Progenitor cell of endocrine pancreas (in vitro differentiated cells): ENCODE measurements around the gene KDM1A. TPM values are rescaled to one million over a fixed set of nuclear protein-coding genes. Genes with fewer than 3 reads are reported as not detected.

Experiments used
- DNase-seq: peaks from one replicate; pipeline ENCODE4 v3.0.0; 2021; ENCODE audit warnings: low spot score; ENCODE audit not compliant: unreplicated experiment
- H3K27ac Mint-ChIP-seq: 2 replicates; pipeline ENCODE4 v1.8.0; 2021; ENCODE audit warnings: mild to moderate bottlenecking, moderate library complexity, mixed read lengths
- H3K27me3 Mint-ChIP-seq: 2 replicates; pipeline ENCODE4 v1.8.0; 2021; ENCODE audit warnings: mixed read lengths
- H3K36me3 Mint-ChIP-seq: 2 replicates; pipeline ENCODE4 v1.8.0; 2022; ENCODE audit warnings: mixed read lengths; ENCODE audit not compliant: insufficient read depth
- H3K4me1 Mint-ChIP-seq: 2 replicates; pipeline ENCODE4 v1.8.0; 2021; ENCODE audit warnings: low read depth, mixed read lengths
- H3K4me3 Mint-ChIP-seq: 2 replicates; pipeline ENCODE4 v1.8.0; 2021; ENCODE audit warnings: low read depth, mild to moderate bottlenecking, moderate library complexity, mixed read lengths
- H3K9me3 Mint-ChIP-seq: 2 replicates; pipeline ENCODE4 v1.8.0; 2021; ENCODE audit warnings: low read depth, mixed read lengths
- total RNA-seq: library from RNA; stranded (reverse); gene quantifications from 2 replicates; pipeline ENCODE4 v1.2.1, GENCODE V29; 2021
- TF ChIP-seq, protein P1 (sequence below): fragments of 200-600 bp; sonication (generic); IDR thresholded peaks from one replicate; pipeline ENCODE4 v1.5.0; 2021; ENCODE audit warnings: antibody characterized with exemption, mild to moderate bottlenecking; ENCODE audit not compliant: unreplicated experiment

Gene KDM1A
- total RNA-seq, 1 donor from 2014 or later, result 197 TPM

DNA sequence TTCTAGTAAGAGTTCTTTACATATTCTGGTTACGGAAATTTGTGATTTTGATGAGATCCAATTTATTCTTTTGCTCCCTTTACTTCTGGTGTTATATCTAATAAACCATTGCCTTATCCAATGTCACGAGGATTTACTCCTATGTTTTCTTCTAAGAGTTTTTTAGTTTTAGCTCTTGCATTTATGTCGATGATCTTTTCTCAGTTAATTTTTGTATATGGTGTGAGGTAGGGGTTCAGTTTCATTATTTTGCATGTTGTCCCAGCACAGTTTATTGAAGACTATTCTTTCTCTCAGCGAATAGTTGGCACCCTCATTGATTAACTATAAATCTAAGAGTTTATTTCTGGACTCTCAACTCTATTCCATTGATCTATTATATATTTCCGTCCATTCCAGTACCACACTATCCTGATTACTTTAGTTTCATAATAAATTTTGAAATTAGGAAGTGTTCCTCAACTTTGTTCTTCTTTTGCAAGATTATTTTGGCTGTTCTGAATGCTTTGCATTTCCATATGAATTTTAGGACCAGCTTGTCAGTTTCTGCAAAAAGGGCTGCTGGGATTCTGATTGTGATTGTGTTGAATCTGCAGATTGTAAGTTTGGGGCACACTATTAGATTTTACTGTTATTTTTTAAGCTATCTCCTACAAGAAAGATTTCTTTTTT lies 4.0 kb downstream of the KDM1A start:
- no peak for DNase-seq
- peaks cover 10% of the 10 kb centered on the region for H3K9me3 Mint-ChIP-seq
- no peak overlapping the region for H3K27ac Mint-ChIP-seq
- TF ChIP-seq, protein P1, sequence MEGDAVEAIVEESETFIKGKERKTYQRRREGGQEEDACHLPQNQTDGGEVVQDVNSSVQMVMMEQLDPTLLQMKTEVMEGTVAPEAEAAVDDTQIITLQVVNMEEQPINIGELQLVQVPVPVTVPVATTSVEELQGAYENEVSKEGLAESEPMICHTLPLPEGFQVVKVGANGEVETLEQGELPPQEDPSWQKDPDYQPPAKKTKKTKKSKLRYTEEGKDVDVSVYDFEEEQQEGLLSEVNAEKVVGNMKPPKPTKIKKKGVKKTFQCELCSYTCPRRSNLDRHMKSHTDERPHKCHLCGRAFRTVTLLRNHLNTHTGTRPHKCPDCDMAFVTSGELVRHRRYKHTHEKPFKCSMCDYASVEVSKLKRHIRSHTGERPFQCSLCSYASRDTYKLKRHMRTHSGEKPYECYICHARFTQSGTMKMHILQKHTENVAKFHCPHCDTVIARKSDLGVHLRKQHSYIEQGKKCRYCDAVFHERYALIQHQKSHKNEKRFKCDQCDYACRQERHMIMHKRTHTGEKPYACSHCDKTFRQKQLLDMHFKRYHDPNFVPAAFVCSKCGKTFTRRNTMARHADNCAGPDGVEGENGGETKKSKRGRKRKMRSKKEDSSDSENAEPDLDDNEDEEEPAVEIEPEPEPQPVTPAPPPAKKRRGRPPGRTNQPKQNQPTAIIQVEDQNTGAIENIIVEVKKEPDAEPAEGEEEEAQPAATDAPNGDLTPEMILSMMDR, result no peak
- H3K27me3 Mint-ChIP-seq, result no peaks in the 10 kb centered on the region
- peaks cover 23% of the 10 kb centered on the region for H3K4me1 Mint-ChIP-seq
- H3K4me3 Mint-ChIP-seq, result no peak overlapping the region
- peaks cover 24% of the 10 kb centered on the region for H3K36me3 Mint-ChIP-seq

DNA sequence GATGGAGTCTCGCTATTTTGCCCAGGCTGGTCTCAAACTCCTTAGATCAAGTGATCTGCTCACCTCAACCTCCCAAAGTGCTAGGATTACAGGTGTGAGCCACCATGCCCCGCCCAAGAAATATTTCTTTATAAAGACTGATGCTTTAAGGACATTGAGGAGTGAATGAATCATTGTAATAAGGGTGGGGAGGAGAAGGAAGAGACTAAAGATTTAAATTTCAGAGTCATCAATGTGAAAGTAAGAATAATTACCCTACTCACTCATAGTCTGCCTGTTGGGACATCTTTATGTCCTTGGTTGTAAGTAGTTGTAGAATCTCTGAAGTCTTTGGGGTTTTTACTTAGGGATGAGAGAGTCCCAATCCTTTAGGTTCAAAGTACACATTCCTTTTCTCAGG lies 7.3 kb downstream of the KDM1A start:
- TF ChIP-seq, protein P1, result no peak
- peaks cover 10% of the 10 kb centered on the region for H3K9me3 Mint-ChIP-seq
- H3K27me3 Mint-ChIP-seq, result no peaks in the 10 kb centered on the region
- peaks cover 27% of the 10 kb centered on the region for H3K4me1 Mint-ChIP-seq
- DNase-seq, result no peak
- H3K27ac Mint-ChIP-seq, result peak overlapping the region; percentile 62
- H3K4me3 Mint-ChIP-seq, result peak overlapping the region; percentile 21
- H3K36me3 Mint-ChIP-seq, result peaks cover 28% of the 10 kb centered on the region

DNA sequence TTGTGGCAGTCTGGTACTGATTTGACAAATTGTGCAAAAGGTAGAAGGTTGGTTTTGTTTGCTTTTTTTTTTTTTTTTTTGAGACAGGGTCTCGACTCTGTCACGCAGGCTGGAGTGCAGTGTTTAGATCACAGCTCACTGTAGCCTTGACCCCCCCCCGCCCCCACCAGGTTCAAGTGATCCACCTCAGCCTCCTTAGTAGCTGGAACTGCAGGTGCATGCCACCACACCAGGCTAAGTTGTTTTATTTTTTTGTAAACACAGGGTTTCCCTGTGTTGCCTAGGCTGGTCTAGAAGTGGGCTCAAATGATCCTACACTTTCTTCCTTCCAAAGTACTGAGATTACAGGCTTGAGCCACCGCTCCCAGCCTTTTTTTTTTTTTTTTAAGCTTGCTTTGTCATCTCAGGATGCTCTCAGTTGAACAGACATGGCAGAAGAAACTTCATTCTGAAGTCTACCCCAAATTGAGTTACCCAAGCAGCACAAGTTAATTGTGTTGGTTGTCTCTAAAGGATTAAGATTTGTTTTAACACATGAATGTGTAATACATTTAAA lies 8.2 kb downstream of the KDM1A start:
- no peak for DNase-seq
- H3K36me3 Mint-ChIP-seq, result peaks cover 22% of the 10 kb centered on the region
- TF ChIP-seq, protein P1, result no peak
- H3K4me1 Mint-ChIP-seq, result peaks cover 30% of the 10 kb centered on the region
- peak overlapping the region; percentile 51 for H3K27ac Mint-ChIP-seq
- peaks cover 10% of the 10 kb centered on the region for H3K9me3 Mint-ChIP-seq
- no peak overlapping the region for H3K4me3 Mint-ChIP-seq
- no peaks in the 10 kb centered on the region for H3K27me3 Mint-ChIP-seq

DNA sequence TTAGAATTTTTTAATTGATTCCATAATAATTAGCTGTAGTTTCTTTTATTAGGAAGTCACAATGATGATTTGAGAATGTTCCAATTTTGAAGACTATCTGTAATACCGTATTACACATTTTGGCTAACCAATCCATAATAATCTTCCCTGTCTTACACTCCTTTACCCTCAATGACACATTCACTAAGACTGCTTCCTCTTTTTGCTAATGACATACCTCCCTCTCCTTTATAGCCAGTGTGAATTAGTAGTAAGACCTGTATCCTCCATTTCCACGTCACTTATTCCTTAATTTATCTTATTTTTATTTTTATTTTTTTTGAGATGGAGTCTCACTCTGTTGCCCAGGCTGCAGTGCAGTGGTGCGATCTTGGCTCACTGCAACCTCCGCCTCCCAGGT lies 10.1 kb downstream of the KDM1A start:
- DNase-seq, result no peak
- TF ChIP-seq, protein P1, result no peak
- peaks cover 9% of the 10 kb centered on the region for H3K36me3 Mint-ChIP-seq
- no peak overlapping the region for H3K4me3 Mint-ChIP-seq
- H3K27me3 Mint-ChIP-seq, result no peaks in the 10 kb centered on the region
- no peak overlapping the region for H3K27ac Mint-ChIP-seq
- no peaks in the 10 kb centered on the region for H3K9me3 Mint-ChIP-seq
- peaks cover 34% of the 10 kb centered on the region for H3K4me1 Mint-ChIP-seq

DNA sequence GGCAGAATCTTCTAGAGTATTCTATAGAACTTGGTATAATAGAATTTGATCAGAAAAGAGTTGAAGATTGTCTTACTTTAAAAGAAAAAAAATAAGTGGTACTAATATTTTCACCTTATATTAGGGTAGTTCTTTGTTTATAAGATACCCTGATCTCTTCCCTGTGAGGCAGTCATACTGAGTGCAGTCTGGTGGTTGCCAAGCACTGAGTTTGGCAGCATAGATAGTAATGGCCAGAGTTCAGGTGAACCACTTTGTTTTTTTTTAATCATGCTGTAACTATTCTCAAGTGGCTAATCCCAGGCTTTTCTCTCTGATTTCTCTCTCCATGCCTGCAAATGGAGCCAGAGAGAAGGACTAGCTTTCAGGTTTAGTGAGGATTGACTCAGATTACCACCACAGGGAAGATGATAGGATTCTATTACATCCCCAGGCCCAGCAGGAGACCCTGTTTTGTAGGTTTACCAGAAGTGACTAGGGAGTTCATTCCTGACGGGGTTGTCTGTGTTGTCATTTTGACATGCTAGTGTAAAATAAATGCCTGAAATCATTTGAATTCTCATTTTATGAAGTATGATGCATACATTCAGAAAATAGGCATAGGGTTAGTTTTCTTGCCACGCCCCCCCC lies 16.7 kb downstream of the KDM1A start:
- Mint-ChIP-seq H3K4me3 (no peak overlapping the region), H3K4me1 (peaks cover 23% of the 10 kb centered on the region), H3K36me3 (peaks cover 7% of the 10 kb centered on the region), H3K27ac (no peak overlapping the region), H3K27me3 (no peaks in the 10 kb centered on the region), H3K9me3 (no peaks in the 10 kb centered on the region)
- no peak for DNase-seq
- TF ChIP-seq, protein P1, result no peak
